NCI-H524 (cell line): ENCODE data around the gene LHFPL3.
A peak's percentile ranks its signal among the peaks of the same experiment; 100 is the strongest.

Experiments
- DNase-seq, 2 experiments: peaks; one replicate each; lab custom pipeline; 2025; lab: John Stamatoyannopoulos, UW

The LHFPL3 gene

DNA sequence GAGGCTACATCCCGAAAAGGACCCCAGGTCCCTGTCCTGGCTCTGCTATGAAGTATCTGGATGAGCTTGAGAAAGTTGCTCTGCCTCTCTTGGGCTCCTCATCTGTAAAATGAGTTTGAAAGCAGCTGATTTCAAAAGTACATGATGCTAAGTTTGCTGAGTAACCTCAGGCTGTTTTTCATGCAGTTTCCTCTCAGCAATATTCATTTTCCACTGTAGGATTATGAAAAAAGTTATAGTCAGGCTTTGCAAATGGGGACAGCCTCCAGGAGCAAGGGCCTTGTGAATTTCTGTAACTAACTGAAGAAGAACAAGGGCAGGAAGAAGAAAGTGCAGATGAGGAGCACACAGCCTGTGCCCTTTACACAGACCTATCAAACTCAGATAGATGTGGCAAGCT, 518.3 kb downstream of the LHFPL3 start:
- no peak for DNase-seq

DNA sequence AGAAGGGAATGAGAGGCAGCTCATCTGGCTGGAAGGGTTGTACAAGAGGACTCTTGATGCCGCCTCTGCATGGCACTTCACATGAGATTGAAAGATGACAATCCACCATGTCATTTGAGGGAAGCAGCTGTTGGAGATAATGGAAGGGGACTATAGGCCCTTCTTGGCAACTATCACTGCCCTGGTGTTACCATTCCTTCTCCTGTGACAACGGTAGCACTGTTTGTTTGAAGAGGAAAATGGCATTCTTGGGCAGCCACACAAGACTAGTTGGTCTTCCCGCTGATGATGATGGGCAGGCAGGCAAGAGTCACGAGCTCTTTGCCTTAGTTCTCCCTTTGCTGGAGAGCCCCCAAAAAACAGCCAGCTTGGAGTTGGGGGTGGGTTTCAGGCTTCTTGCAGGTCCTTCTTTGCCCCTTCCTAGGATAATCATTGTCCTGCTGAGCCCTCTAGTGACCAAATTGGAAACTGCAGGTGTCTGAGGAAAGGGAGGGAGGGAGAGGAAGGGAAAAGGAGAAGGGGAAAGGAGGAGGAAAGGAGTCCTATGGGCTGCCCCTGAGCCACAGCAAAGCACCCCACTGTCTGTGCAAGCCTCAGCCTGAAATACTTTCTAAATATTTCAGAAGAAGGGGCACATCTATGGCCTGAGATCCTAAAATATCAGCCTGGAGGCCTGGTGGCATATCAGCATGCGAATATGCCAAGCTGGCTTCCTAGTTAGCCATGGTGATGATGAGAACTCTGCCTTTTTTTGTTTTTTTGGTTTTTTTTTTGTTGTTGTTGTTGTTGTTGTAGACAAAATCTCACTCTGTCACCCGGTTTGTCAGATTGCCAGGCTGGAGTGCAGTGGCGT, 520.0 kb downstream of the LHFPL3 start:
- DNase-seq = peak; percentile 38 to 65

DNA sequence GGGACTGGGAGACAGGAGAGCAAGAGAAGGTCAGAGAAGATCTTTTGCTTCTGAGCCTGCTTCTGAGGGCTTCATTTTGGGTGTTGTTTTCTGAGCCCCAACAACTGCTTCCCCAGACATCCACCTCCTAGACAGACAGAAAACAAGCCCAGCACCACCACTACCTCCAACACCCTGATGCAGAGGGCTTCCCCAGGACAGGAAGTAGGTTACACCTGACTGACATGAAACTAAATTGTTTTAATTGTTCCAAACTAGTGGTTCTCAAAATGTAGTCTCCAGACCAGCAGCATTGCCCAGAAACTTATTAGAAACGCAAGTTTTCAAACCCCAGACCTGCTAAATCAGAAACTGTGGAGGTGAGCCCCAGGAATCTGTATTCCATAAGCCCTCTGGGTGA, 522.0 kb downstream of the LHFPL3 start:
- no peak for DNase-seq

DNA sequence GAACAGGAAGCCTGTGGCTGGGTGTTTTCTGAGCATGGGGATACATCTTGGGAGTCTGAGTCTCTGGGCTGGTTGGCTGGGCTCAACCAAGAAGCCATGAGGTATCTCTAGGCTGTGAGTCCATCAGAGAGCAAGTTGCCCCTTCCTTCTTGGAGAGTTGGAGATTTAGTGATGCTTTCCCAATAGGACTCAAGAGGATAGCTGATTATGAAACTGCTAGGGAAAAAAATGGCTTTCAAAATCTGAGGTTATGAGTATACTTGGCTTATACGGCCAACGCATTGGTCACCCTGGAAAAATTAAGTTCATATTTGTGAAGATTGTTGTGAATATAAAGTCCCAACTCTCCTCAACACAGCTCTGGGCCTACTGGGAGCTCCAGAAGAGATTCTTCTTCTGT, 522.9 kb downstream of the LHFPL3 start:
- no peak for DNase-seq

DNA sequence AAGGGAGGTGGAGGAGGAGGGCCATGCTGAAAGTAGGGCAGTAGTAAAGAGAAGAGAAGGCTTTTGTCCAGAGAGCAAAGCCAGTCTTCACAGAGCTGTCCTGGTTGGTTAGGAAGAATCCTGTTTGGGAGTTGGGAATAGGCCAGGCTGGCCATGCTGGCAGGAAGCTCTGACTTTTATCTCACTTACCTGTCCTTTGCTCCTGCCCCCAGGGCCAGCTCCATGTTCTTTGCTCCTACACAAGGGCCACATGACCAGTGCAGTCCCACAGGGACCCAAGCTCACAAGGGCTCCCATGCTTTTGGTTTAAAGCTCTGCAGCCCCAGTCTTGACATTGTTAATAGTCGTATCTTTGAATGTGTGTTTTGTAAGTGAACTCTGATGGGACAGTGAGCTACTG, 524.0 kb downstream of the LHFPL3 start:
- DNase-seq = no peak

DNA sequence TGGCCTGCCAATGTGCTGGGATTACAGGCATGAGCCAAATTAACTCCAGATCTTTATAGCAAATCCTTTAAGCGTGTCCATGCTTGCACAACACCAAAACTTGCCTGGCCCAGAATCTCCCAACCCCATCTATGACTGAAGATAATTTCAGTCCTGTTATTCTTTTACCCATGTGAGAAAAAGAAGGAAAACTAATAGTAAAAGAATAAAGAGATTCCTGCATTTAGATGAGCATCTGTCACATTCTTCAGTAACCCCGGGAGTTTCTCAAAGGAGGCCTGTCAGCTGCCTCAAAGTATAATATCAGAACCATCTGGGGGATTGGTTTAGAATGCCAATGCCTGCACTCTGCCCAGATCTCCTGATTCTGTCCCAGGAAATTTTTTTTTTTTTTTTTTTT, 527.5 kb downstream of the LHFPL3 start:
- DNase-seq = peak in 1 of 2 experiments; percentile 37

DNA sequence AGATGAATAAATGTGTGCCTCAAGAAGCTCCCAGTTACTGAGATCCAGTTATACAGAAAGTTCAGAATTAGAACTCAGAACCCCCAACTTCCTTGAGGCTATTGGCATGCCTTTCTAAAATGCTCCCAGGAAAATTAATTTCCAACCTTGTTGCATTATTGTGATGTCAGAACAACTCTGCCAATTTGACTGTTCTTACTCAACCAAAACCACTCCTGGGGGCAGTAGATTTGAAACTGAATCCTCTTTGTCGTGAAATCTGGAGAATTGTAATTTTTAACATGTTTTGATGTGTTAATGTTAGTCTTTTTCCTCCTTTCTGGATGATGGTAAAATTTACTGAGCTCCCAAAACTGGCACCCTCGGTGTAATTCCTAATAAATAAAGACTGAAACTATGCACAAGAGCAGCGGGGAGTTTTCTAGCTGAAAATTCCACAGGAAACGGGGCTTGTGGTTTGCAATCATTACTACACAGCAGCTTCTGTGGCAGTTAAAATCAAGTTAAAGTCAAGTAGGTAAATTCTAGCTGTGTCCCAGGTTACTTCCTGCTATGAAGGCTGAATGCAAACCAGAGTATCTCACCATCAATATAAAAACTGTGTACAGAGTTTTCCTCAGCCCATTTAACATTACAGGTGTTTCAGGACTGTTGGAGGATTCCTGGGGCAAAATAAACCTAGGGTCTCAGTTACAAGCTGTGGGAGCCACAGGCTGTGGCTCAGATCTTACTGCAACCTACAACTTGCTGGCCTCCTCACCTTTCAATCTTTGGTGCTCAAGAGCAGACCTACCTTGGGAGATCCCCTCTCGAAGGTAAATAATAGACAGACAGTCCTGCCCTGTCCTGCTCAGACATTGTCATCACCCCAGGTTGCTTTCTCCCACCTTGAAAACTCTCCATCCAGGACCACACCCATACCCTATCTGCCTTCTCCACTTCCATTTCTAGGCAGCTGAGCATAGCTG, 529.3 kb downstream of the LHFPL3 start:
- no peak for DNase-seq

DNA sequence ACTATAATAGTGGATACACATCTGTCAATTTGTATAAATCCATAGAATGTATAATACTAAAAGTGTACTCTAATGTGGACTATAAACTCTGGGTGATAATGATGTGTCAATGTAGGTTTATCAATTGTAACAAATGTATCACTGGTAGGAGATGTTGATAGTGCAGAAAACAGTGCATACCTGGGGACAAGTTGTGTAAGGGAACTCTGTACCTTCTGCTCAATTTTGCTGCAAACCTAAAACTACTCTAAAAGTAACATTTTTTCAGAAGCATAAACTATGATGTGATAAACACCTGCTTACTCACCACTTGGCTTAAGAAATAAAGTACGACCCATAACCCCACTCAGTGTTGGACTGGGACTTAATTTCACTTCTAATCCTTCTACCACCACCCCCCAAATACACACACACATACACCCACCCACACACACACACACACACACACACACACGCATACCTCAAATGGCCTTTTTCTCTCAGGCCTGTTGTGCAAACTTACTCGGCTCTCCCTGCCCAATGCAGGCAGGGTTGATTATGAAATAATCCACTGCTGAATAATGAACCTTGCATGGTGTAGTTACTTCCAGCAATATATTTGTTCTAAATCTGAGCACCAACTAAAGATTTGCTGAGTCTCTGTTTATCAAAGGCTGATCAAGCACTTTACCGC, 531.5 kb downstream of the LHFPL3 start:
- DNase-seq = no peak

DNA sequence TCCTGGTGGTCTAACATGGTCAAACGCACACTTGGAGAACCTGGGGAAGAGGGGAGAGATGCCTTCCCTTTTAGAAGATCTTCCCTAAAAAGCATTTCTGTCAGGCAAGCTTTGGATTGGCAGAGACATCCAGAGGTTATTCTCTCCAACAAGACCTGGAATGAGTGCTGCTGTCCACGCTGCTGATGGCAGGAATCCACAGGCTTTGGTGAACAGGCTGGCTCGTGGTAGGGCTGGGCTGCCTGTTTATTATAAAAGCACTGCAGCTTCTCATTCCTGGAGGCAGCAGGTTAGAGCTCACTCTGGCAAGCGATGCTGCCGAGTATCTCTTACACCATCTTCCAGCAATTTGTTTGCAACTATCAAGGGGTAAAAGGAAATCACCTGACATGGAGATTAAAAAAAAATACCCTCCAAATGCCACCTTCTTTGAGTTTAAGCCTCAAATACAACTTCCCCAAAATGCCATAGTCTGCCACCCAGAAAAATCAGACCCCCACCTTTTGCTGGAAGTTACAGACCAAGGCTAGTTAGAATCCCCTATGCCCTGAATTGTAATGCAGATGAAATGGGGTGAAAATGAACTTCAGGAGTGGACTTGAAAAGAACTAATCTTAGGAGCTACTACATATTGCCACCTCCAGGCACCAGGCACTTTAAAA, 533.5 kb downstream of the LHFPL3 start:
- DNase-seq = no peak

DNA sequence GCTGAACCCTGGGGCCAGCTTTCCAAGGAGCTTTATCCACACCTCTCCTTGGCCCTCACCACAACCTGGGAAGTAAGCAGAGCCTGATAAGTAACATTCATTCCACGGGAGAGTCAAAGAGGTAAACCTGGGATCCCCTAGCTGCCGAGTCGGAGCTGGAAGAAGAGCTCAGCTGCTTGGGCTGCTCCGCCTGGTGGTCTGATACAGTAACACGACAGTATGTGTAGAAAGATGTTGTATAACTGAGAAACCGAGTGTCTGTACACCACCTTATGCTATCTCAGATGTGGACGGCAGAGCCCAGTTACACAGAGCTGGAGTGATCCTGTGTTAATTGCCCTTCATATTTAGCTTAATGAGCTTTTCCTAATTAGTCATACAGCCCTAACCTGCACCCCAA, 534.3 kb downstream of the LHFPL3 start:
- peak in 1 of 2 experiments; percentile 47 for DNase-seq

DNA sequence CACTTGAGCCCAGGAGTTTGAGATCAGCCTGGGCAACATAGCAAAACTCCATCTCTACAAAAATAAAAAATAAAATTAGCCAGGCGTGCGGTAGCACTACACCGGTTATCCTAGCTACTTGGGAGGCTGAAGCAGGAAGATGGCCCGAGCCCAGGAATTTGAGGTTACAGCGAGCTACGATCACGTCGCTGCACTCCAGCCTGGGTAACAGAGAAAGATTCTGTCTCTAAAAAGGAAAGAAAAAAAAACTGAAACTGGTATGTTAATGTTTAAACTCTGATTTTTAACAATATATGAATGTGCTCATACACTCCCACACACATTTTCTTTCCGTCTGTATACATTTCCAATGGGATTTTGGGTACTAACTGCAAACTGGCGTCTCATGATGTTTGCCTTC, 545.0 kb downstream of the LHFPL3 start:
- DNase-seq = no peak

DNA sequence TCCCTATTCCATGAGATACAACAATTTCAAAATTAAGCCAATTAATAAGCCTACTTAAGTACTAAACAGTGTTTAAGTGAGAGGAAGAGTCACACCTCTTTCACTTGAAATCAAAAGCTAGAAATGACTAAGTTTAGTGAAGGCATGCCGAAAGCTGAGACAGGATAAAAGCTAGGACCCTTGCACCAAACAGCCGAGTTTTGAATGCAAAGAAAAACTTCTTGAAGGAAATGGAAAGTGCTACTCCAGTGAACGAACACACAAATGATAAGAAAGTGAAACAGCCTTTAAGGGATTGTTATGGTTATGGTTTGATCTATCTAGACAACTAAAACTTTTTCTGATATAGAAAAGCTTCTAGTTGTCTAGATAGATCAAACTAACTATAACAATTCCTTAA, 550.2 kb downstream of the LHFPL3 start:
- DNase-seq = no peak

DNA sequence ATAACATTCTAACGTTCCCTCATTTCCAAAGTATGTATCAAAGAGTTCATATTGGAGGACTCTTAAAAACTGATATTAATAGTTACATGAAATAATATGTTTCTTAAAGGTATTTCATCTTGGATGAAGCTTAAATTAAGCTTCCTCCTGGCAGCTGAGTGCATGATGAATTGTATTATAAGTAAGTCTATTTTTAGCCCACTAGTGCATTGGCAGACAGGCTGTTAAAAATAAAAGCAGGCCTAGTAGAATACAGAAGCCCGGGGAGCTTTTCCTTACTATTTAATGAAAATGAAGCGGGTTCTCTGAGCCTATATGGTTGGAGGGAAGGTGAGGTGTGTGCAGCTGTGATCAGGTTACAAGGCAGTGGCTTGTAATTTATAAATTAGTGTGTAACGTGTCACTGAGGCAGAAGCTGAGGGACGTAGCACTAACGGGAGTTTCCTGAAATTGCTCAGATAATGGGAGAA, 554.9 kb downstream of the LHFPL3 start:
- no peak for DNase-seq

DNA sequence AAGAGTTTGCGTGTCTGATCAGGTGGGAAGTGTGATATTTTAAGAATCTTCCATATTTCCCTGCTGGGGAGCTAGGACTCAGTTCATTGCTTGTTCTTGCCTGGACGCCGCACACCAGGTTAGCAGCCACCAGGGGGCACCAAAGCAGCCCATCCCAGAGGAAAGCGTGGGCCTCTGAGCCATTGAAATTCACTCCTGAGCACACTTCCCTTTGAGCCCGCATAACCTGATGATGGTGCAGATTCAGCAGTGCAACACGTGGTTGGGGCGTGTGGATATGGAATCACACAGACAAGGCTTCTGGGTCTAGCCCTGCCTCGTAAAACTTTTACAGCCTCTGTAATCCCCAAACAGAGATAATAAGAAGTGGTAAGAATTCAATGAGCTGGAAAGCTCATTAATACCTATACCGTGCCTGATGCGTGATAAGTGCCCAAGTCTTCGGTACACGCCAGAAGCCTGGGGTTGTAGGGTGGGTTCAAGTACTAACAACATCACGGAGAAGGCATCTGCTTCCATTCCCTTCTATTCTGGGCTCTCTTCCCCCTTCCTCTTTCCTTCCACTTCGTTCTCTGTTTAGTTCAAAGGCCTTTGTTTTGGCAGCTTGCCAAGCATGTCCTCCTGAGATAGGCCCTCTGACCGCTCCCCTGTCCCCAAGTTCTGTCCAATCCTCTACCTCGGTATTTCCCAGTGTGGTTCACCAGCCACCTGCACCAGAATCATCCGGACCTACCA, 555.5 kb downstream of the LHFPL3 start:
- peak; percentile 17 to 71 for DNase-seq

DNA sequence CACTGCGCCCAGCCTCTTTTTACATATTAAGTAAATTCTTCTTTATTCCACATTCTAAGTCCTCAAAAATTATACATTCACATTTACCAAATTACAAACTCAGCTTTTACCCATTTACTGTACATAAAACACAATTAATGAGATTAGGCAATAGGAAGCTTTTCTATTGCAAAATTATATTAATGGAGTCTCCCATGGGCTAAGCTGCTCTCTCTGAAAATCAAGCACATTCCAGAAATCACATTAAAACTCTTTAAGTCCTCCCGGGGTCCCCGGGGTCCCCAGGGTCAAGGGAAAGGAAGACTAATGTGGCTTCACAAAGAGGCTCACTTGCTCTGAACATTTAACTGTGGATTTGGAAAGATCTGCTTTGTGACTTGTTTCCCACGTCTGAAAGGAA, 558.2 kb downstream of the LHFPL3 start:
- DNase-seq = no peak

DNA sequence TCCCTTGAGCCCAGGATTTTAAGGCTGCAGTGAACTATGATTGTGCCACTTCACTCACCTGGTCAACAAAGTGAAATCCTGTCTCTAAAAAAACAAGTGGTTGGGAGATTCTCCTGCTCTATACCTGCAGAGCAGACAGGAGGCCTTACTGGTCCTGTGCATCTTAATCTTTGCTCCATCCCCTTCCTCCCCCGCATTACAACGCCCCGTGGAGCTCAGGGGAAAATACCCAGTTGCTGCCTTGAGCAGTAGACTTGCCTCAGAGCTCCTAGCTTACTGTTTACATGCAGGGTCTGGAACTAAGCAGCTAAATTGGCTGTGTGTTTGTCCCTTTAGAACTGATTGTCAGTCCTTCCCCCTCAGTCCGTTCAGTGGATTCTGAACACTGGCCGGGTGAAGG, 561.8 kb downstream of the LHFPL3 start:
- DNase-seq = no peak

DNA sequence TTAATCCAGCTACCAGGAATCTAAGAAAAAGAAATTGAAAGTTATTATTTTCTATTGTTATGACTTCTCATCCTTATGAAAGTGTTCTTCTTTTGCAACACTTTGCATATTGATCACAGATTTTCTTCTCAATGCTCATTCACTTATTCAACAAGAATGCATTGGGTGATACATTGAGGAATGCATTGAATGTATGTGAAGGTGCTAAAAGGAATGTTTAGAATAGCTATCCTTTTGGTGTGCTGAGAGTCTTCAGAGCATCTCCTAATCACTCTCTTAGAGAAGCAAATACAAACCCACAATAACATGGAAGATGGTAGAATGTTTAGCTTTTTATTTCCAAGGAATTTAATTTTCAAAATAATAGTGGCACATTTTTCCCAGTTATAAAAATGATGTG, 563.5 kb downstream of the LHFPL3 start:
- DNase-seq = no peak

DNA sequence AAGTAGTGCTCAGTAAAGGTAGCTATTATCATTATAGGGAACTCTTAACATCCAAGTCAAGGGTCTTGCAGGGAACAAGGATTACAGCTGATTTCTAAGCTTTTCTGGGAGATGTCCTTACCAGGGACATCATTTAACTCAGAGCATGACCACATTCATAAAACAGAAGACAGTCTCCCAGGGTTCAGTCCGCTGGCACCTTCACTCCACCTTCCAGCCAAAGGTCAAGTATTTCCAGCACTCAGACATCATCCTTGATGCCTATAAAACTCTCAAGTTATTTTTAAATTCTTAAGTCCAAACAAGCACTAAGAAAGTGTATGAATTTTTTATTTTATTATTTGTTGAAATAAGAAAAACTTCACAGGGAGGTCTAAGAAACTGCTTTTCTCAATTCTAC, 565.9 kb downstream of the LHFPL3 start:
- no peak for DNase-seq

DNA sequence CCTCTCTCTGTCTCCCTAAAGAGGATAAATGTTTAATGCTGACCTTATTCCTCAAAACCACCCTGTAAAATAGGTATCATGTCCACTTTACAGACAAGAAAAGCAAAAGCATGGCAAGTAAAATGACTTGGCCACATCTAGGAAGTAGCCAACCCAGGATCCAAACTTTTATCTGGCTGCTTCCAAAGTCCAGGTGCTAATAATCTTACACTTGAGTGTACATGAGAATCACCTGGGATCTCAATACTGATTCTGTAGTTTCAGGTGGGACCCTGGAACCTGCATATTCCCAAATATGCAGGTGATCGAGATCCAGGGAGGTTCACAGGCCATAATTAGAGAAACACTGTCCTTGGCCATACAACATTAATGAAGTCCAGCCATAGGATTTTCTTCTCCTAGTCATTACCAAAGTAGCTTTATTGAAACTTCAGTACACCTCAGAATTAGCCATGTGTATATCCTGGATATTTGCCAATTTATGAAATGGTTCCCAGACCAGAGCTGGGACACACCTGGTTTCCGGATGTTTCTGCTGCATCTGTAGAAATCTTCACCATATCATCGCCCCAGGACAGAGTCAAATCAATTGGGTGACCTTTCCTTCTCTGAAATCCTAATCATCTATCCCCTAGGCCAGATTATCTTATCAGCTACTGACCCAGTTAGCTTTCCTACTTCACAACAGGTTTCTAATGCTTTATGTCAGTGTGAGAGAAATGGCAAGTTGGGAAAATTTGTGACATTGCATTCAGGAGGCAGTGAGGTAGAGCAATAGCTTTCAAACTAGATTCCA, 566.5 kb downstream of the LHFPL3 start:
- no peak for DNase-seq
